ENCODE measurements around the gene AJM1.

DNA sequence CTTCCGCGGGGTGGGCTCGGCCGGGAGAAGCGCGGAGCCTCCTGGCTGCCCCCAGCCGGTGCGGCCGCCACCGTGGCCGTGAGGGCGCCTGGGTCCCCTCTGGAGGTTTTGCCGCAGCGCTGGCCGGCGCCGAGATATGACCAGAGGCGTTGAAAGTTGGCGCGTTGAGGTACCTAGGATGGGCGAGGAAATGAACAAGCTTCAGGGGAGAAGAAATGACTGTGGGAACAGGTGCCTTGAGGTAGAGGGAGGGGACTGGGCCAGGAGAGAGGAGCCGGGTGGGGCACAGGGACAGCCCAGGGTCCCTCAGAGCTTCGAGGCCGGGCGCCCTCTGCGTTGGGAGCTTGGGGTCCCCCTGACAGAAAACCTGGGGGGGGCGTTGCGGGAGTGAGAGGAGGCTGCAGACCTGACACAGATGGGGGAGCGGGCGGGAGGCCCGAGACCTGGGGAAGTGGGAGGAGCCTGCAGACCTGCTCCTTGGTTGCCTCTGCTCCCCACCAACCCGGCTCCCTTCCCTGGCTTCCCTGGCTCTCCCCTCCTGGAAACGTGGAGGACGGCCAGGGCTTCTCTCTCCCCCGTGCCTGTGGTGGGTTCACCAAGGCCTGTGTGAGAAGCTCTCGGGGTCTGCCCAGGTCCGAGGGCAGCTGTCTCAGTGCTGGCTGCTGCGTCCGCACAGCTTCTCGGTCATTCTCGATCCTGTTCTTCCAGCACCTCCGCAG is 20.3 kb upstream of the AJM1 start:
- TF ChIP-seq, protein P1, sequence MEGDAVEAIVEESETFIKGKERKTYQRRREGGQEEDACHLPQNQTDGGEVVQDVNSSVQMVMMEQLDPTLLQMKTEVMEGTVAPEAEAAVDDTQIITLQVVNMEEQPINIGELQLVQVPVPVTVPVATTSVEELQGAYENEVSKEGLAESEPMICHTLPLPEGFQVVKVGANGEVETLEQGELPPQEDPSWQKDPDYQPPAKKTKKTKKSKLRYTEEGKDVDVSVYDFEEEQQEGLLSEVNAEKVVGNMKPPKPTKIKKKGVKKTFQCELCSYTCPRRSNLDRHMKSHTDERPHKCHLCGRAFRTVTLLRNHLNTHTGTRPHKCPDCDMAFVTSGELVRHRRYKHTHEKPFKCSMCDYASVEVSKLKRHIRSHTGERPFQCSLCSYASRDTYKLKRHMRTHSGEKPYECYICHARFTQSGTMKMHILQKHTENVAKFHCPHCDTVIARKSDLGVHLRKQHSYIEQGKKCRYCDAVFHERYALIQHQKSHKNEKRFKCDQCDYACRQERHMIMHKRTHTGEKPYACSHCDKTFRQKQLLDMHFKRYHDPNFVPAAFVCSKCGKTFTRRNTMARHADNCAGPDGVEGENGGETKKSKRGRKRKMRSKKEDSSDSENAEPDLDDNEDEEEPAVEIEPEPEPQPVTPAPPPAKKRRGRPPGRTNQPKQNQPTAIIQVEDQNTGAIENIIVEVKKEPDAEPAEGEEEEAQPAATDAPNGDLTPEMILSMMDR (IDR thresholded peaks at IDR 0.05; ENCODE audit: insufficient read depth, low read length), result no peak
- TF ChIP-seq, protein P2, sequence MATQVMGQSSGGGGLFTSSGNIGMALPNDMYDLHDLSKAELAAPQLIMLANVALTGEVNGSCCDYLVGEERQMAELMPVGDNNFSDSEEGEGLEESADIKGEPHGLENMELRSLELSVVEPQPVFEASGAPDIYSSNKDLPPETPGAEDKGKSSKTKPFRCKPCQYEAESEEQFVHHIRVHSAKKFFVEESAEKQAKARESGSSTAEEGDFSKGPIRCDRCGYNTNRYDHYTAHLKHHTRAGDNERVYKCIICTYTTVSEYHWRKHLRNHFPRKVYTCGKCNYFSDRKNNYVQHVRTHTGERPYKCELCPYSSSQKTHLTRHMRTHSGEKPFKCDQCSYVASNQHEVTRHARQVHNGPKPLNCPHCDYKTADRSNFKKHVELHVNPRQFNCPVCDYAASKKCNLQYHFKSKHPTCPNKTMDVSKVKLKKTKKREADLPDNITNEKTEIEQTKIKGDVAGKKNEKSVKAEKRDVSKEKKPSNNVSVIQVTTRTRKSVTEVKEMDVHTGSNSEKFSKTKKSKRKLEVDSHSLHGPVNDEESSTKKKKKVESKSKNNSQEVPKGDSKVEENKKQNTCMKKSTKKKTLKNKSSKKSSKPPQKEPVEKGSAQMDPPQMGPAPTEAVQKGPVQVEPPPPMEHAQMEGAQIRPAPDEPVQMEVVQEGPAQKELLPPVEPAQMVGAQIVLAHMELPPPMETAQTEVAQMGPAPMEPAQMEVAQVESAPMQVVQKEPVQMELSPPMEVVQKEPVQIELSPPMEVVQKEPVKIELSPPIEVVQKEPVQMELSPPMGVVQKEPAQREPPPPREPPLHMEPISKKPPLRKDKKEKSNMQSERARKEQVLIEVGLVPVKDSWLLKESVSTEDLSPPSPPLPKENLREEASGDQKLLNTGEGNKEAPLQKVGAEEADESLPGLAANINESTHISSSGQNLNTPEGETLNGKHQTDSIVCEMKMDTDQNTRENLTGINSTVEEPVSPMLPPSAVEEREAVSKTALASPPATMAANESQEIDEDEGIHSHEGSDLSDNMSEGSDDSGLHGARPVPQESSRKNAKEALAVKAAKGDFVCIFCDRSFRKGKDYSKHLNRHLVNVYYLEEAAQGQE (IDR thresholded peaks at IDR 0.05; ENCODE audit: insufficient replicate concordance, low read depth), result no peak
- no peak for TF ChIP-seq POLR2AphosphoS5 (IDR thresholded peaks at IDR 0.05; ENCODE audit: low read depth)
- no peak for TF ChIP-seq GABPA (IDR thresholded peaks at IDR 0.05; ENCODE audit: low read depth)
